ENCODE data around the gene PKP4. TPM values are rescaled to one million over a fixed set of nuclear protein-coding genes. Genes with fewer than 3 reads are reported as not detected.
A peak's percentile ranks its signal among the peaks of the same experiment; 100 is the strongest.

The PKP4 gene
- total and polyA plus RNA-seq, 2 donors from 2014 or later = 120 to 243 TPM

DNA sequence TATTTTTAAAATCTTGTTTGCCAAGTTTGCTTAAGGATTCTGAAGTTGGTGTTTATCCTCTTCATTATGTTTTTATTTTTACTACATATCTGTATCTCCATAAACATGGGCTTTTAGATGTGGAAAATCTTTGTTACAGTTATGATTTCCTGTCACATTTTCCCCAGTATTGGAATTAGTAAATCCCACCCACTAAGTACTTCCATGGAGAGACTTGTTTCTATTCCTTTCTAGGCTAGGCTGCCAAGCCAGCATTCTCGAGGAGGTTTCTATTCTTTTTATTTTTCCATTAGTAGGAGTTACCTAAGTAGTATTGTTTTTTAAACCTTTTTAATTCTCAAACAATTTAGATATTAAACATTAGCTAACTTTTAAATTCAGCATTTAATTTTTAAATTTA is 22.1 kb downstream of the PKP4 start:
- no peaks in the 10 kb centered on the region for H3K27me3 ChIP-seq (ENCODE audit: control insufficient read depth, insufficient read depth, low read length)
- DNase-seq = no peak
- H3K27ac ChIP-seq (ENCODE audit: low read depth in 2 of 2, low read length in 2 of 2) = no peak overlapping the region
- peak; percentile 73 for FAIRE-seq
- H3K4me1 ChIP-seq (ENCODE audit: control insufficient read depth in 2 of 3, insufficient read depth in 2 of 3, low read depth in 1 of 3, low read length in 3 of 3) = peaks cover 0 to 8% (median 6%) of the 10 kb centered on the region in 3 donors
- no peak overlapping the region for H3K9ac ChIP-seq (ENCODE audit: low read length in 3 of 3)
- H3K9me3 ChIP-seq (ENCODE audit: control insufficient read depth in 2 of 3, insufficient read depth in 1 of 3, low read length in 3 of 3) = no peaks in the 10 kb centered on the region
- TF ChIP-seq, protein P1, sequence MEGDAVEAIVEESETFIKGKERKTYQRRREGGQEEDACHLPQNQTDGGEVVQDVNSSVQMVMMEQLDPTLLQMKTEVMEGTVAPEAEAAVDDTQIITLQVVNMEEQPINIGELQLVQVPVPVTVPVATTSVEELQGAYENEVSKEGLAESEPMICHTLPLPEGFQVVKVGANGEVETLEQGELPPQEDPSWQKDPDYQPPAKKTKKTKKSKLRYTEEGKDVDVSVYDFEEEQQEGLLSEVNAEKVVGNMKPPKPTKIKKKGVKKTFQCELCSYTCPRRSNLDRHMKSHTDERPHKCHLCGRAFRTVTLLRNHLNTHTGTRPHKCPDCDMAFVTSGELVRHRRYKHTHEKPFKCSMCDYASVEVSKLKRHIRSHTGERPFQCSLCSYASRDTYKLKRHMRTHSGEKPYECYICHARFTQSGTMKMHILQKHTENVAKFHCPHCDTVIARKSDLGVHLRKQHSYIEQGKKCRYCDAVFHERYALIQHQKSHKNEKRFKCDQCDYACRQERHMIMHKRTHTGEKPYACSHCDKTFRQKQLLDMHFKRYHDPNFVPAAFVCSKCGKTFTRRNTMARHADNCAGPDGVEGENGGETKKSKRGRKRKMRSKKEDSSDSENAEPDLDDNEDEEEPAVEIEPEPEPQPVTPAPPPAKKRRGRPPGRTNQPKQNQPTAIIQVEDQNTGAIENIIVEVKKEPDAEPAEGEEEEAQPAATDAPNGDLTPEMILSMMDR (IDR thresholded peaks at IDR 0.05; ENCODE audit: borderline replicate concordance, extremely low read depth, insufficient read depth) = no peak
- intact Hi-C loops (cut with DNase I) = no loop called here
- H3K36me3 ChIP-seq (ENCODE audit: control insufficient read depth in 2 of 3, insufficient read depth in 3 of 3, low read length in 3 of 3) = peaks cover 0 to 8% (median 2%) of the 10 kb centered on the region in 3 donors
- H3K4me3 ChIP-seq (ENCODE audit: low read length in 3 of 3) = no peak overlapping the region

DNA sequence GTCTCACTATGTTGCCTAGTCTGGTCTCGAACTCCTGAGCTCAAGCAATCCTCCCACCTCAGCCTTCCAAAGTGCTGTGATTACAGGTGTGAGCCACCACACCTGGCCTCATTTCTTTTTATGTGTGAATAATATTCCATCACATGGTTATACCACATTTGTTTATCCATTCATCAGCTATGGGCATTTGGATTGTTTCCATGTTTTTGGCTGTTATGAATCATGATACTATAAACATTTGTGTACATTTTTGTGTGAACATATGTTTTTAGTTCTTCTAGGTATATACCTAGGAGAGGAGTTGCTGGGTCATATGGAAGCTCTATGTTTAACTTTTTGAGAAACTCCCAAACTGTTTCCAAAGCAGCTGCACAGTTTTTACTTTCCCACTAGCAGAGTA is 24.4 kb downstream of the PKP4 start:
- no peak for FAIRE-seq

DNA sequence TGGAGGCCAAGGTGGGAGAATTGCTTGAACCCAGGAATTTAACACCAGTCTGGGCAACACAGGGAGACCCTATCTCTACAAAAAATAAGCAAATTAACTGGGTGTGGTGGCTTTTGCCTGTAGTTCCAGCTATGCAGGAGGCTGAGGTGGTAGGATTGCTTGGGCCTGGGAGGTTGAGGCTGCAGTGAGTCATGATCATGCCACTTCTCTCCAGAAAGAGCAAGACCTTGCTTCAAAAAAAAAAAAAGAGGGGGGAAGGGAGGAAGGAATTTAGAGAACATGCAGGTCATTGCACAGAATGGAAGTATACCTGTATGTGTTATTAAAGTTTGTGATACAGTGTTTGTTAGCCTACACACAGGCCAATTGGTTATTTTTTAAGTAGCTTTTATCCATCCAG is 25.8 kb downstream of the PKP4 start:
- Histone ChIP-seq H3K9me3 (ENCODE audit: control insufficient read depth in 2 of 3, insufficient read depth in 1 of 3, low read length in 3 of 3) (no peaks in the 10 kb centered on the region), H3K27ac (ENCODE audit: low read depth in 2 of 2, low read length in 2 of 2) (no peak overlapping the region), H3K9ac (ENCODE audit: low read length in 3 of 3) (no peak overlapping the region), H3K36me3 (ENCODE audit: control insufficient read depth in 2 of 3, insufficient read depth in 3 of 3, low read length in 3 of 3) (peaks cover 0 to 3% (median 0%) of the 10 kb centered on the region in 3 donors), H3K27me3 (ENCODE audit: control insufficient read depth, insufficient read depth, low read length) (no peaks in the 10 kb centered on the region), H3K4me1 (ENCODE audit: control insufficient read depth in 2 of 3, insufficient read depth in 2 of 3, low read depth in 1 of 3, low read length in 3 of 3) (peaks cover 0 to 17% (median 9%) of the 10 kb centered on the region in 3 donors), H3K4me3 (ENCODE audit: low read length in 3 of 3) (no peak overlapping the region)
- TF ChIP-seq, protein P1 (IDR thresholded peaks at IDR 0.05; ENCODE audit: borderline replicate concordance, extremely low read depth, insufficient read depth) = no peak
- FAIRE-seq = no peak
- DNase-seq = no peak
- intact Hi-C loops (cut with DNase I) = no loop called here

More for the DNA sequence above, 24.4 kb downstream of the PKP4 start:
- no peak for DNase-seq
- Histone ChIP-seq H3K4me1 (ENCODE audit: control insufficient read depth in 2 of 3, insufficient read depth in 2 of 3, low read depth in 1 of 3, low read length in 3 of 3) (peaks cover 0 to 9% (median 8%) of the 10 kb centered on the region in 3 donors), H3K27ac (ENCODE audit: low read depth in 2 of 2, low read length in 2 of 2) (no peak overlapping the region), H3K9ac (ENCODE audit: low read length in 3 of 3) (no peak overlapping the region), H3K4me3 (ENCODE audit: low read length in 3 of 3) (no peak overlapping the region), H3K9me3 (ENCODE audit: control insufficient read depth in 2 of 3, insufficient read depth in 1 of 3, low read length in 3 of 3) (no peaks in the 10 kb centered on the region), H3K27me3 (ENCODE audit: control insufficient read depth, insufficient read depth, low read length) (no peaks in the 10 kb centered on the region), H3K36me3 (ENCODE audit: control insufficient read depth in 2 of 3, insufficient read depth in 3 of 3, low read length in 3 of 3) (peaks cover 0 to 5% (median 0%) of the 10 kb centered on the region in 3 donors)
- intact Hi-C loops (cut with DNase I) = no loop called here
- TF ChIP-seq, protein P1 (IDR thresholded peaks at IDR 0.05; ENCODE audit: borderline replicate concordance, extremely low read depth, insufficient read depth) = no peak
